SK-N-SH (cell line): Measurements from ENCODE around the gene ZNF562. TPM values are rescaled to one million over a fixed set of nuclear protein-coding genes. Genes with fewer than 3 reads are reported as not detected.

Experiments used
- CTCF ChIA-PET: fragments of 300-600, 350-600 bp; formaldehyde crosslinking; extraction: SDS; loops from one replicate; lab custom pipeline; 2021; lab: Yijun Ruan, JAX
- POLR2A ChIA-PET: fragments of 350-600 bp; sonication (Branson Sonifier 250); formaldehyde crosslinking; extraction: SDS; loops from one replicate; lab custom pipeline; 2020; ENCODE audit warnings: antibody characterized with exemption, inconsistent platforms; lab: Yijun Ruan, JAX
- DNase-seq: peaks from one replicate; pipeline ENCODE4 v3.0.0; 2012
- H2AFZ ChIP-seq: fragments of 200-600 bp; sonication (generic); 2 replicates; pipeline ENCODE4 v1.8.1; 2016; ENCODE audit warnings: antibody characterized with exemption, mild to moderate bottlenecking, low read depth
- H3F3A ChIP-seq: fragments of 200-600 bp; sonication (generic); replicated peaks from 2 replicates; pipeline ENCODE3; 2016; ENCODE audit warnings: antibody characterized with exemption, mild to moderate bottlenecking; ENCODE audit not compliant: insufficient read depth
- H3K27ac ChIP-seq, 2 experiments: fragments of 200-500 bp in 1 of 2; fragments of 200-600 bp in 1 of 2; sonication (Bioruptor generic) in 1 of 2; sonication (generic), shearing (Covaris generic) in 1 of 2; 2 replicates each; pipeline versions ENCODE4 v1.5.1 to v1.6.1; 2014 to 2016; ENCODE audit warnings: low read depth in 2 of 2, inconsistent platforms in 1 of 2, low read length in 1 of 2, mild to moderate bottlenecking in 1 of 2, mixed read lengths in 1 of 2
- H3K27me3 ChIP-seq: fragments of 200-600 bp; sonication (generic), shearing (Covaris generic); 2 replicates; pipeline ENCODE4 v1.6.1; 2016; ENCODE audit warnings: mixed run types; ENCODE audit not compliant: insufficient read depth
- H3K36me3 ChIP-seq, 2 experiments: fragments of 200-500 bp in 1 of 2; fragments of 200-600 bp in 1 of 2; sonication (Bioruptor generic) in 1 of 2; sonication (generic) in 1 of 2; replicated peaks in 1 of 2; 2 replicates each; pipeline versions ENCODE3 to v1.5.1; 2014 to 2016; ENCODE audit warnings: low read length in 1 of 2, mild to moderate bottlenecking in 1 of 2; ENCODE audit not compliant: insufficient read depth in 2 of 2, control insufficient read depth in 1 of 2
- H3K4me1 ChIP-seq, 2 experiments: fragments of 200-500 bp in 1 of 2; fragments of 200-600 bp in 1 of 2; sonication (Bioruptor generic) in 1 of 2; sonication (generic), shearing (Covaris generic) in 1 of 2; 2 replicates each; pipeline versions ENCODE4 v1.5.1 to v1.6.1; 2014 to 2016; ENCODE audit warnings: low read depth in 1 of 2, low read length in 1 of 2, mixed run types in 1 of 2; ENCODE audit not compliant: insufficient read depth in 2 of 2, control insufficient read depth in 1 of 2
- H3K4me2 ChIP-seq: fragments of 200-600 bp; sonication (generic), shearing (Covaris generic); 2 replicates; pipeline ENCODE4 v1.6.1; 2017; ENCODE audit warnings: mixed run types
- H3K4me3 ChIP-seq, 2 experiments: fragments of 200-500 bp in 1 of 2; fragments of 200-600 bp in 1 of 2; sonication (Bioruptor generic) in 1 of 2; sonication (generic), shearing (Covaris generic) in 1 of 2; 2 replicates each; pipeline versions ENCODE4 v1.5.1 to v1.8.1; 2014 to 2016; ENCODE audit warnings: low read depth in 2 of 2, inconsistent platforms in 1 of 2, low read length in 1 of 2, mild to moderate bottlenecking in 1 of 2, mixed read lengths in 1 of 2, moderate library complexity in 1 of 2
- H3K79me2 ChIP-seq: fragments of 200-600 bp; sonication (generic); 2 replicates; pipeline ENCODE4 v1.8.1; 2017; ENCODE audit warnings: mild to moderate bottlenecking; ENCODE audit not compliant: insufficient read depth
- H3K9ac ChIP-seq: fragments of 200-600 bp; sonication (generic); 2 replicates; pipeline ENCODE4 v1.6.1; 2017; ENCODE audit warnings: mixed run types
- H3K9me2 ChIP-seq: fragments of 200-600 bp; sonication (generic); 2 replicates; pipeline ENCODE4 v1.6.1; 2017; ENCODE audit warnings: mixed run types
- H3K9me3 ChIP-seq: fragments of 200-600 bp; sonication (generic); 2 replicates; pipeline ENCODE4 v1.6.1; 2017; ENCODE audit warnings: mixed run types, mild to moderate bottlenecking, moderate library complexity
- H4K20me1 ChIP-seq: fragments of 200-600 bp; sonication (generic); 2 replicates; pipeline ENCODE4 v1.6.1; 2017; ENCODE audit warnings: mild to moderate bottlenecking, mixed run types; ENCODE audit not compliant: insufficient read depth
- EP300 ChIP-seq, 2 experiments: IDR thresholded peaks; 2 replicates each; pipeline versions ENCODE4 v1.4.0 to v1.6.1; 2012; ENCODE audit warnings: borderline replicate concordance in 1 of 2, low read depth in 1 of 2, low read length in 1 of 2
- EZH2phosphoT487 ChIP-seq: fragments of 200-600 bp; sonication (generic); IDR thresholded peaks from 2 replicates; pipeline ENCODE4 v1.6.1; 2017; ENCODE audit warnings: low read depth, mixed run types, mild to moderate bottlenecking, antibody characterized with exemption, moderate library complexity, borderline replicate concordance
- FOSL2 ChIP-seq: IDR thresholded peaks from 2 replicates; pipeline ENCODE4 v1.4.0; 2012; ENCODE audit warnings: low read depth, mild to moderate bottlenecking, moderate library complexity, borderline replicate concordance
- FOXJ3 ChIP-seq: sonication (generic); formaldehyde crosslinking; IDR thresholded peaks from 2 replicates; pipeline ENCODE4 v1.5.1; 2020; ENCODE audit warnings: mild to moderate bottlenecking, missing genetic modification reagents
- GABPA ChIP-seq: IDR thresholded peaks from 2 replicates; pipeline ENCODE4 v1.4.0; 2012; ENCODE audit warnings: low read depth, mild to moderate bottlenecking
- GATA2 ChIP-seq: sonication (generic); formaldehyde crosslinking; IDR thresholded peaks from 2 replicates; pipeline ENCODE4 v1.5.0; 2020; ENCODE audit warnings: mild to moderate bottlenecking, missing genetic modification reagents
- JUND ChIP-seq: IDR thresholded peaks from 2 replicates; pipeline ENCODE4 v1.4.0; 2012
- MXI1 ChIP-seq: IDR thresholded peaks from 2 replicates; pipeline ENCODE4 v1.6.1; 2012; ENCODE audit warnings: mild to moderate bottlenecking, low read depth, low read length, improper control_type of control experiment
- POLR2AphosphoS5 ChIP-seq: IDR thresholded peaks from 2 replicates; pipeline ENCODE4 v1.6.1; 2012; ENCODE audit warnings: low read depth, low read length
- RXRA ChIP-seq: IDR thresholded peaks from 2 replicates; pipeline ENCODE4 v1.4.0; 2012; ENCODE audit warnings: low read depth, mild to moderate bottlenecking, borderline replicate concordance
- SIN3A ChIP-seq: IDR thresholded peaks from 2 replicates; pipeline ENCODE4 v1.6.1; 2012; ENCODE audit warnings: low read depth, mild to moderate bottlenecking, low read length, moderate library complexity, borderline replicate concordance
- SMC3 ChIP-seq: IDR thresholded peaks from 2 replicates; pipeline ENCODE4 v1.6.1; 2012; ENCODE audit warnings: low read depth, low read length, improper control_type of control experiment
- TAF1 ChIP-seq: IDR thresholded peaks from 2 replicates; pipeline ENCODE4 v1.6.1; 2012; ENCODE audit warnings: low read depth, mild to moderate bottlenecking, low read length, moderate library complexity, borderline replicate concordance
- TCF12 ChIP-seq: IDR thresholded peaks from 2 replicates; pipeline ENCODE4 v1.4.0; 2012
- TEAD4 ChIP-seq: IDR thresholded peaks from 2 replicates; pipeline ENCODE4 v1.4.0; 2012; ENCODE audit warnings: mild to moderate bottlenecking, borderline replicate concordance; ENCODE audit not compliant: insufficient read depth
- YY1 ChIP-seq: IDR thresholded peaks from 2 replicates; pipeline ENCODE4 v1.4.0; 2012; ENCODE audit warnings: low read depth, mild to moderate bottlenecking
- WGBS: methylation state at CpG from one replicate; pipeline ENCODE4 v1.1.6; 2017; ENCODE audit warnings: low lambda C conversion rate; 5-methylcytosine and 5-hydroxymethylcytosine counted together
- polyA plus RNA-seq, 3 experiments: library from polyadenylated mRNA; depleted of rRNA; stranded (reverse); fragments of >200 nt; gene quantifications; 2 replicates each; pipeline ENCODE4 v1.2.3, GENCODE V29; 2012
- TF ChIP-seq, protein P1 (sequence below): IDR thresholded peaks from 2 replicates; pipeline ENCODE4 v1.4.0; 2012; ENCODE audit warnings: low read depth
- TF ChIP-seq, protein P2 (sequence below): IDR thresholded peaks from 2 replicates; pipeline ENCODE4 v1.6.1; 2012; ENCODE audit warnings: mild to moderate bottlenecking, low read depth, low read length, moderate library complexity
- TF ChIP-seq, protein P3 (sequence below): fragments of 150-350 bp; IDR thresholded peaks from 2 replicates; pipeline ENCODE4 v1.6.1; 2016; ENCODE audit warnings: mild to moderate bottlenecking, low read depth, low read length

Gene ZNF562
- polyA plus RNA-seq (2012; rRNA removed): 3.1 and 4.7 TPM in 2 replicates
- polyA plus RNA-seq (2012; cell fraction: cytosol; rRNA removed): 3.3 and 4.1 TPM in 2 replicates
- 4.8 and 7.6 TPM in 2 replicates for polyA plus RNA-seq (2012; cell fraction: nucleus; rRNA removed)

DNA sequence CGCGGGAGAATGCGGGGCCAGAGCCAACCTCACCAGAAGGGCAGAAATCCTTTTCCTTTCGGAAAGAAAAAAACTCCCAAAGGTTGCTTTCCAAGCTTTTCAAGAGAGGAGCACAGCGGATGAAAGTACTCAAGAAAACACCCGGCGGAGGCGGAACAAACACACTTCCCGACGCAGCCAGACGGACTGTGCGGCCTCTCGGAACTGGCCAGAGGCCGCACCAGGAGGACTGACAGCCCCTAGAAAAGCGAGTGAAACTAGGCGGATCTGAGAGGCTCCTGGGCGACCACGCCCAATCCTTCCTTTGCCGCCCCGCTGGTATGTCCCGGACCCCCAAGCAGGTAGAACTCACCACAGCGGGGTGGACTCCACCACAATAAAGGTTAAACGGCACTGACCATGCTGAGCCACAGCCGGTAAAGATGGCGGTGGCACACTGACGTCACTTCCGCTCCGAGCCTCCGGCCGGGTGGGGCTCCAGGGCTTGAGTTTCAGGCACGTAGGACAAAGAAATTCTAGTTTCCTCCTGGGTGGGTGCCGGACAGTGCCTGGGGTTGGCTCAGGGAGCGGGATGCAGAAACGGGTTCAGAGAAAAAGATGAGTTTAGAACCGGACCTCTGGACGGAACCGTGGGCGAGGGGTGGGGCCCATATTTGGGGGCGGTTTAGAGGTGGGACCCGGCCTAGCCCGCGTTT lies at the start of gene ZNF562:
Gene ZNF562, minus strand, starts transcription at position 438 of the 695 bp plus-strand sequence. CDS start 14,356 bp downstream, outside the sequence.
- H3K9me3 ChIP-seq: peaks cover 7% of the 10 kb centered on the region; the same call in 1 of the 2 replicates
- no peaks in the 10 kb centered on the region for H4K20me1 ChIP-seq
- WGBS: under 1% methylated on average over 31 of the region's 42 CpGs
- peak within 1 kb of the TSS; percentile 67 to 75 for H3K4me3 ChIP-seq
- no peaks in the 10 kb centered on the region for H3K4me1 ChIP-seq
- peak within 1 kb of the TSS; percentile 72 to 91 for H3K27ac ChIP-seq
- no peaks in the 10 kb centered on the region for H3K9me2 ChIP-seq
- H3K4me2 ChIP-seq: peak within 1 kb of the TSS; percentile 63
- no peaks in the 10 kb centered on the region for H3F3A ChIP-seq
- H3K27me3 ChIP-seq: no peaks in the 10 kb centered on the region
- ChIA-PET POLR2A (interaction anchor here (1.2 kb wide), 1 partner anchor 94 kb away, joined by 5 read pairs; the partner anchor contains the start of gene ZNF846), CTCF (interaction anchor here (1.4 kb wide), 1 partner anchor 49 kb away, joined by 4 read pairs; no protein-coding TSS in a partner anchor)
- peak; percentile 93 for DNase-seq
- TF ChIP-seq TAF1 (peak; percentile 50; the same call in 1 of the 2 replicates), EZH2phosphoT487 (no peak), EP300 (IDR thresholded peaks at IDR 0.05; ENCODE audit: borderline replicate concordance in 1 of 2, low read depth in 1 of 2, low read length in 1 of 2) (no peak), POLR2AphosphoS5 (peak; percentile 88), MXI1 (peak; percentile 90), YY1 (peak; percentile 93), GABPA (peak; percentile 80)
- TF ChIP-seq, protein P1, sequence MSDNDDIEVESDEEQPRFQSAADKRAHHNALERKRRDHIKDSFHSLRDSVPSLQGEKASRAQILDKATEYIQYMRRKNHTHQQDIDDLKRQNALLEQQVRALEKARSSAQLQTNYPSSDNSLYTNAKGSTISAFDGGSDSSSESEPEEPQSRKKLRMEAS: peak; percentile 82
- TF ChIP-seq, protein P2, sequence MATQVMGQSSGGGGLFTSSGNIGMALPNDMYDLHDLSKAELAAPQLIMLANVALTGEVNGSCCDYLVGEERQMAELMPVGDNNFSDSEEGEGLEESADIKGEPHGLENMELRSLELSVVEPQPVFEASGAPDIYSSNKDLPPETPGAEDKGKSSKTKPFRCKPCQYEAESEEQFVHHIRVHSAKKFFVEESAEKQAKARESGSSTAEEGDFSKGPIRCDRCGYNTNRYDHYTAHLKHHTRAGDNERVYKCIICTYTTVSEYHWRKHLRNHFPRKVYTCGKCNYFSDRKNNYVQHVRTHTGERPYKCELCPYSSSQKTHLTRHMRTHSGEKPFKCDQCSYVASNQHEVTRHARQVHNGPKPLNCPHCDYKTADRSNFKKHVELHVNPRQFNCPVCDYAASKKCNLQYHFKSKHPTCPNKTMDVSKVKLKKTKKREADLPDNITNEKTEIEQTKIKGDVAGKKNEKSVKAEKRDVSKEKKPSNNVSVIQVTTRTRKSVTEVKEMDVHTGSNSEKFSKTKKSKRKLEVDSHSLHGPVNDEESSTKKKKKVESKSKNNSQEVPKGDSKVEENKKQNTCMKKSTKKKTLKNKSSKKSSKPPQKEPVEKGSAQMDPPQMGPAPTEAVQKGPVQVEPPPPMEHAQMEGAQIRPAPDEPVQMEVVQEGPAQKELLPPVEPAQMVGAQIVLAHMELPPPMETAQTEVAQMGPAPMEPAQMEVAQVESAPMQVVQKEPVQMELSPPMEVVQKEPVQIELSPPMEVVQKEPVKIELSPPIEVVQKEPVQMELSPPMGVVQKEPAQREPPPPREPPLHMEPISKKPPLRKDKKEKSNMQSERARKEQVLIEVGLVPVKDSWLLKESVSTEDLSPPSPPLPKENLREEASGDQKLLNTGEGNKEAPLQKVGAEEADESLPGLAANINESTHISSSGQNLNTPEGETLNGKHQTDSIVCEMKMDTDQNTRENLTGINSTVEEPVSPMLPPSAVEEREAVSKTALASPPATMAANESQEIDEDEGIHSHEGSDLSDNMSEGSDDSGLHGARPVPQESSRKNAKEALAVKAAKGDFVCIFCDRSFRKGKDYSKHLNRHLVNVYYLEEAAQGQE: 0 out of 2 replicates have a peak, but pooled peaks have one; percentile 5
- peaks cover 47% of the 10 kb centered on the region for H3K79me2 ChIP-seq
- peak within 1 kb of the TSS; percentile 90 for H2AFZ ChIP-seq
- H3K36me3 ChIP-seq: peaks cover 9 to 38% of the 10 kb centered on the region in 2 experiments
- peak within 1 kb of the TSS; percentile 72 for H3K9ac ChIP-seq

DNA sequence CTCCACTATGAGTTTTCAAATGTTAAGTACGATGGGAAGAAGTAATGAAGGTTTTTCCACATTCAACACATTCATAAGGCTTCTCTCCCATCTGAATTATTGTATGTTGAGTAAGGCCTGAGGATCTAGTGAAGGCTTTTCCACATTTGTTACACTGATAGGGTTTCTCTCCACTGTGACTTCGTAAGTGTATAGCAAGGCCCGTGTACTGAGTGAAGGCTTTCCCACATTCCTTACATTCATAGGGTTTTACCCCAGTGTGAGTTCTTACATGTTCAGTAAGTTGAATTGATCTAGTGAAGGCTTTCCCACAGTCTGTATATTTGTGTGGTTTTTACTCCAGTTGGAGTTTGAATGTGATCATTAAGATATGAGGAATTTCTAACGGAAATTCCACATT lies 49.3 kb upstream of the ZNF562 start:
- CTCF ChIA-PET: no interaction called here
- H3K9ac ChIP-seq: no peak overlapping the region
- POLR2A ChIA-PET: no interaction called here
- no peak overlapping the region for H3K4me3 ChIP-seq
- H3K4me2 ChIP-seq: no peak overlapping the region
- no peak overlapping the region for H2AFZ ChIP-seq
- no peaks in the 10 kb centered on the region; a peak in 2 of 4 replicates for H3K4me1 ChIP-seq
- no peak overlapping the region for H3K27ac ChIP-seq
- H3K27me3 ChIP-seq: no peaks in the 10 kb centered on the region; the same call in 1 of the 2 replicates
- no peaks in the 10 kb centered on the region for H3K79me2 ChIP-seq
- H3K36me3 ChIP-seq: no peaks in the 10 kb centered on the region
- no peak for DNase-seq
- no peaks in the 10 kb centered on the region for H3F3A ChIP-seq
- H3K9me2 ChIP-seq: no peaks in the 10 kb centered on the region
- H4K20me1 ChIP-seq: no peaks in the 10 kb centered on the region
- no peaks in the 10 kb centered on the region for H3K9me3 ChIP-seq
- 4% methylated on average over 4 of the region's 4 CpGs for WGBS
- TF ChIP-seq, protein P3, sequence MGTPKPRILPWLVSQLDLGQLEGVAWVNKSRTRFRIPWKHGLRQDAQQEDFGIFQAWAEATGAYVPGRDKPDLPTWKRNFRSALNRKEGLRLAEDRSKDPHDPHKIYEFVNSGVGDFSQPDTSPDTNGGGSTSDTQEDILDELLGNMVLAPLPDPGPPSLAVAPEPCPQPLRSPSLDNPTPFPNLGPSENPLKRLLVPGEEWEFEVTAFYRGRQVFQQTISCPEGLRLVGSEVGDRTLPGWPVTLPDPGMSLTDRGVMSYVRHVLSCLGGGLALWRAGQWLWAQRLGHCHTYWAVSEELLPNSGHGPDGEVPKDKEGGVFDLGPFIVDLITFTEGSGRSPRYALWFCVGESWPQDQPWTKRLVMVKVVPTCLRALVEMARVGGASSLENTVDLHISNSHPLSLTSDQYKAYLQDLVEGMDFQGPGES: no peak
- TF ChIP-seq FOXJ3 (no peak), GATA2 (CRISPR knock-in tag) (no peak), TEAD4 (no peak), FOSL2 (no peak), SIN3A (no peak), TCF12 (no peak), EZH2phosphoT487 (no peak), RXRA (no peak), MXI1 (no peak), JUND (no peak), SMC3 (no peak)
